Heart left ventricle (tissue), 16 donors: ENCODE results near the gene DYNLT4. TPM values are rescaled to one million over a fixed set of nuclear protein-coding genes. Genes with fewer than 3 reads are reported as not detected.
A peak's percentile ranks its signal among the peaks of the same experiment; 100 is the strongest.

Experiments
- ATAC-seq, 4 donors: fragments of 200-7000 bp; cut with Tn5 transposase; one replicate each; pipeline ENCODE4 v1.9.1; 2020 to 2022; ENCODE audit warnings: moderate library complexity in 4 of 4, mild to moderate bottlenecking in 3 of 4, moderate number of reproducible peaks in 1 of 4
- DNase-seq, 5 donors: peaks; one replicate each; pipeline ENCODE4 v3.0.0-alpha.2; 2020
- H3K27ac ChIP-seq, 12 donors: fragments of 200-600 bp; sonication (generic) in 4 of 12; one replicate each; pipeline versions ENCODE4 v1.5.0 to v1.8.0; 2016 to 2022; ENCODE audit warnings: mild to moderate bottlenecking in 2 of 12
- H3K27me3 ChIP-seq, 9 donors: fragments of 200-600 bp; sonication (generic) in 2 of 9; one replicate each; pipeline versions ENCODE4 v1.5.1 to v1.8.0; 2016 to 2022; ENCODE audit warnings: mild to moderate bottlenecking in 3 of 9
- H3K36me3 ChIP-seq, 9 donors: fragments of 200-600 bp; sonication (generic) in 2 of 9; one replicate each; pipeline versions ENCODE4 v1.5.0 to v1.8.0; 2018 to 2022; ENCODE audit warnings: mild to moderate bottlenecking in 2 of 9
- H3K4me1 ChIP-seq, 12 donors: fragments of 200-600 bp; sonication (generic) in 4 of 12; one replicate each; pipeline versions ENCODE4 v1.5.0 to v1.8.0; 2016 to 2022; ENCODE audit warnings: mild to moderate bottlenecking in 3 of 12
- H3K4me3 ChIP-seq, 12 donors: fragments of 200-600 bp; sonication (generic) in 4 of 12; one replicate each; pipeline versions ENCODE4 v1.5.0 to v1.8.0; 2017 to 2022; ENCODE audit warnings: mild to moderate bottlenecking in 9 of 12, moderate library complexity in 4 of 12
- H3K9me3 ChIP-seq, 12 donors: fragments of 200-600 bp; sonication (generic) in 4 of 12; one replicate each; pipeline versions ENCODE4 v1.5.0 to v1.8.0; 2016 to 2022; ENCODE audit warnings: mild to moderate bottlenecking in 1 of 12
- POLR2A ChIP-seq, 2 donors: fragments of 450-650 bp; IDR thresholded peaks; one replicate each; pipeline ENCODE4 v1.6.1; 2017; ENCODE audit warnings: antibody characterized with exemption in 2 of 2, mild to moderate bottlenecking in 2 of 2, moderate library complexity in 2 of 2
- WGBS, 4 donors: extraction: QIAGEN DNeasy Blood & Tissue Kit in 2 of 4; methylation state at CpG; one replicate each; pipeline versions ENCODE4 v1.1.5 to v1.1.7; 2013 to 2018; 5-methylcytosine and 5-hydroxymethylcytosine counted together
- intact Hi-C, 10 donors: fragments of 100-400 bp; cut with DNase I; formaldehyde crosslinking; loops; one replicate each; pipeline versions ENCODE4 v1.11.1 to v1.14.2; 2022
- polyA plus RNA-seq, 2 donors: library from polyadenylated mRNA; stranded (reverse); fragments of 200-250 nt; gene quantifications; one replicate each; pipeline ENCODE4 v1.2.3, GENCODE V29; 2013
- total RNA-seq, 9 donors: library from RNA; depleted of rRNA in 2 of 9; stranded (reverse); fragments of >200 nt in 2 of 9; fragmentation: NEBNext Ultra II Directional in 3 of 9; extraction: Animal tissue kit (Norgen Biotek cat#: 25700) in 3 of 9; gene quantifications; one replicate each; pipeline versions ENCODE4 v1.1.0 to v1.2.4, GENCODE V29; 2016 to 2023
- TF ChIP-seq, protein P1 (sequence below), 12 donors: fragments of 200-600 bp; sonication (generic) in 4 of 12; IDR thresholded peaks; one replicate each; pipeline versions ENCODE4 v1.5.0 to v1.8.0; 2018 to 2022; ENCODE audit warnings: antibody characterized with exemption in 12 of 12, mild to moderate bottlenecking in 5 of 12
- donor health status: ischemic (EF 13 %, LVEDD 7.1; RV severe dilation, severe dysfunction).
- donor health status: healthy with polysubstance abuse.
- donor health status: DM: no; HTN: yes; CAD: no.
- donor health status: DM: no; HTN: no; CAD: no.
- donor health status: ischemic (EF 25% LVEDD 6.9; RV normal size, moderate dysfunction).
- donor health status: ischemic (EF 25% LVEDD 5.7; RV mildly dilated, moderate dysfunction).
- donor health status: healthy.
- donor health status: DM: yes; HTN: yes; CAD: no.
- donor health status: ischemic (EF 35%, LVEDD 5.7; RV mildly dilated, moderate dysfunction).
- donor health status: nonischemic (EF 11% LVEDD 7.7; RV severe dilation, severe dysfunction).
- donor health status: DM: yes; HTN: yes; CAD: no.
- donor health status: PGD.
- donor health status: ischemic (EF 29% LVEDD 5.4; RV normal size, mild dysfunction).
- donor health status: nonischemic (EF 23%, LVEDD 6.1; RV moderate dilation, normal function).

DYNLT4 gene
- total and polyA plus RNA-seq, 11 donors, result 0.36 to 1.7 (median 0.82) TPM; not detected in 1

DNA sequence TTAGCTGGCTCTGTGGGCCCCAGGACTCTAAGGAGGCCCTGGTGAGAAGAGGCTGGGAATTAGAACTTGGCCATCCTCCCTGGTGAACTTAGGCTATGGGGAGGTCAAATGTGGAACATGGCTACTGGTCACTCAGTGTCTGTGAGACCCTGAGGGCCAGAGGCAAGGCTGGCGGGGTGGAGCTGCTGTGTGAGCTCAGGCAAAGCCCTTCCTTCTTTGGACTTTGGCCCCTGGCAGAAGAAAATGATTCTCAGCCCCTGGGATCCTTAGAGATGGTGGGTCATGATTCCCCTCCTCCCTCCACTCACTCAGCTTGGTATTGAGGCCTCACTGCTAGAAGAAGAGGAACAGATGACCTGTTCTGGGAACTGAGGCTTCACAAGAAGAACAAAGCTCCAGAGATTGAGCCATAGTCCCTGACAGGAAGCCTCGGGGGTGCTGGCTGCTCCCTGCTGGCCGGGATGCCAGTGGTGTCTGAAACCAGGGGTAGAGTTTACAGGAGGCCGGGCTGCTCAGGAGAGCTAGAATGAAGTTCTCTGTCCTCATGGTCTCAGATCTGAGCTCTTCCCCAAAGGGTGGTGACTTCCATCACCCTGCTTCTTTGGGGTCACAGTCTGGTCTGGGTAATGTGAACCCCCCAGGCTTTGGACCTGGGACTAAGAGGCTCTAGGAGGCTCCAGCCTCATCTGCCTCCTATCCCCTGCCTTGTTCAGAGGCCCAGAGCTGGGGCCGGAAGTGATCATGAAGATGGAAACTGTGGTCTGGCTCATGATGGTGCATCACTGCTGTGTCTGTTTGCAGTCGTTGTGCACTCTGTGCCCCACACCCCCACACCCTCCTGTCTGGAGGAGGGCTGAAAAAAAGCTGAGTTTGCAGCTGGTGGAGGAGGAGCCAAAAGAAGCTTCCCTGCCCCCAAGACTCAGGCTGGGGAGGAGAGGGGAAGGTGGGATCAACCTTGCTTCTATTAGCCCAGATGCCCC lies 2.1 kb upstream of the DYNLT4 start:
- DNase-seq (peak; percentile 63 to 75 (median 72)), ATAC-seq (peak in 1 of 4 donors; percentile 2)
- Histone ChIP-seq H3K36me3 (peaks cover 0 to 27% (median 23%) of the 10 kb centered on the region in 9 donors), H3K9me3 (no peaks in the 10 kb centered on the region), H3K4me1 (peaks cover 11 to 94% (median 78%) of the 10 kb centered on the region in 12 donors), H3K4me3 (peak overlapping the region in 10 of 12 donors; percentile 27 to 59 (median 44)), H3K27ac (peak overlapping the region; percentile 91 to 100 (median 99)), H3K27me3 (no peaks in the 10 kb centered on the region)
- WGBS, 4 donors, result 41 to 58% (median 48%) methylated on average over 5 to 6 of the region's 6 CpGs
- TF ChIP-seq POLR2A (IDR thresholded peaks at IDR 0.05), result no peak
- TF ChIP-seq, protein P1, sequence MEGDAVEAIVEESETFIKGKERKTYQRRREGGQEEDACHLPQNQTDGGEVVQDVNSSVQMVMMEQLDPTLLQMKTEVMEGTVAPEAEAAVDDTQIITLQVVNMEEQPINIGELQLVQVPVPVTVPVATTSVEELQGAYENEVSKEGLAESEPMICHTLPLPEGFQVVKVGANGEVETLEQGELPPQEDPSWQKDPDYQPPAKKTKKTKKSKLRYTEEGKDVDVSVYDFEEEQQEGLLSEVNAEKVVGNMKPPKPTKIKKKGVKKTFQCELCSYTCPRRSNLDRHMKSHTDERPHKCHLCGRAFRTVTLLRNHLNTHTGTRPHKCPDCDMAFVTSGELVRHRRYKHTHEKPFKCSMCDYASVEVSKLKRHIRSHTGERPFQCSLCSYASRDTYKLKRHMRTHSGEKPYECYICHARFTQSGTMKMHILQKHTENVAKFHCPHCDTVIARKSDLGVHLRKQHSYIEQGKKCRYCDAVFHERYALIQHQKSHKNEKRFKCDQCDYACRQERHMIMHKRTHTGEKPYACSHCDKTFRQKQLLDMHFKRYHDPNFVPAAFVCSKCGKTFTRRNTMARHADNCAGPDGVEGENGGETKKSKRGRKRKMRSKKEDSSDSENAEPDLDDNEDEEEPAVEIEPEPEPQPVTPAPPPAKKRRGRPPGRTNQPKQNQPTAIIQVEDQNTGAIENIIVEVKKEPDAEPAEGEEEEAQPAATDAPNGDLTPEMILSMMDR (IDR thresholded peaks at IDR 0.05), result peak in 2 of 12 donors; percentile 23 to 25
- intact Hi-C loops, result loop anchor here in 1 of 10 donors (10.0 kb wide), 1 partner anchor 496 kb away; no protein-coding TSS in a partner anchor

DNA sequence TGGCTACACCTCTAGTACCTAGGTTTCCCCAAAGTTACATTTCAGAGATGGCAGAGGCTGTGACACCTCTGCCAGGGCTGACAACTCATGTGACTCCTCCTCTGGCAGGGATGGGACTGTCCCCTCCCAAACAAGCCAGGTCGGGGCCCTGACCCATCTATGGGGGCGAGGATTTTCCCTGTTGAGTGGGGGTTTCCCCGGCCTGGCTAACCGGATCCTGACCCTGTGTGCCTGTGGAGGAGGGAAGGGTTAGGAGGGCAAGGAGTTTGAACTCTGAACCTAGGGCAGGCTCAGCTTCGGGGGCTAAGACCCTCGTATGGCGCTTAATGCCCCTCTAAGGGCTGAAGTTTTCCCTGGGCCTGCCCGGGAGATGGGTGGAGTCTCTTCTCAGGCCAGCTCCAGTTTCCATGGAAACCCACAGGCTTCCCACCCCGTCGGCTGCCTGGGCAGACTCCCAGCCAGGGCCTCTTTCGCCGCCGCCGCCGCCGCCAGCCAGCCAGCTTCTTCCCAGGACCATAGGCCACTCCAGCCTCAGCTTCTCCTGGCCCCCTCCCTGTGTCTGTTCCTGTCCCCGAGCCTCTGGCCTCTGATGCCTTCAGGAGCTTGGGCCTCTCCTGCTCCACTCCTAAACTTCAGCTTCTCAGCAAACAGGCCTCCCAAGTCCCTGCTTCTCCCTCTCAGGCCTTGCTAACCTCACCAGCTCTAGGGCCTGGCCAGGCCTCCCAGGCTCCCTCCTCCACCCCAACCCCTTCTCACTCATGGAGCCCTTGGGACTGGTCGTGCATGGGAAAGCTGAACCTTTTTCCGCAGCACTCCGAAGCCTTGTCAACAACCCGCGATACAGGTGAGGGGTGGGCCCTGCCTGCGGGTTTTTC lies 1.1 kb upstream of the DYNLT4 start, which contains the start of gene BTBD19:
TSS of gene BTBD19 (plus strand) at position 461 of the 875 bp plus-strand sequence. CDS start at position 759, 298 bp downstream.
- peaks cover 0 to 36% (median 32%) of the 10 kb centered on the region in 9 donors for H3K36me3 ChIP-seq
- H3K27ac ChIP-seq, result peak within 1 kb of the TSS; percentile 91 to 100 (median 99)
- no peaks in the 10 kb centered on the region for H3K9me3 ChIP-seq
- TF ChIP-seq, protein P1 (IDR thresholded peaks at IDR 0.05), result no peak
- TF ChIP-seq POLR2A (IDR thresholded peaks at IDR 0.05), result peak in 1 of 2 donors; percentile 61
- 31 to 53% (median 44%) methylated on average over 19 to 23 of the region's 23 CpGs for WGBS, 4 donors
- intact Hi-C loops, result loop anchor here in 1 of 10 donors (10.0 kb wide), 1 partner anchor 497 kb away; no protein-coding TSS in a partner anchor
- H3K4me3 ChIP-seq, result peak within 1 kb of the TSS in 10 of 12 donors; percentile 27 to 59 (median 44)
- H3K4me1 ChIP-seq, result peaks cover 14 to 96% (median 79%) of the 10 kb centered on the region in 12 donors
- no peaks in the 10 kb centered on the region for H3K27me3 ChIP-seq
- ATAC-seq, result peak; percentile 35 to 70 (median 47)
- peak; percentile 89 to 92 (median 90) for DNase-seq

DNA sequence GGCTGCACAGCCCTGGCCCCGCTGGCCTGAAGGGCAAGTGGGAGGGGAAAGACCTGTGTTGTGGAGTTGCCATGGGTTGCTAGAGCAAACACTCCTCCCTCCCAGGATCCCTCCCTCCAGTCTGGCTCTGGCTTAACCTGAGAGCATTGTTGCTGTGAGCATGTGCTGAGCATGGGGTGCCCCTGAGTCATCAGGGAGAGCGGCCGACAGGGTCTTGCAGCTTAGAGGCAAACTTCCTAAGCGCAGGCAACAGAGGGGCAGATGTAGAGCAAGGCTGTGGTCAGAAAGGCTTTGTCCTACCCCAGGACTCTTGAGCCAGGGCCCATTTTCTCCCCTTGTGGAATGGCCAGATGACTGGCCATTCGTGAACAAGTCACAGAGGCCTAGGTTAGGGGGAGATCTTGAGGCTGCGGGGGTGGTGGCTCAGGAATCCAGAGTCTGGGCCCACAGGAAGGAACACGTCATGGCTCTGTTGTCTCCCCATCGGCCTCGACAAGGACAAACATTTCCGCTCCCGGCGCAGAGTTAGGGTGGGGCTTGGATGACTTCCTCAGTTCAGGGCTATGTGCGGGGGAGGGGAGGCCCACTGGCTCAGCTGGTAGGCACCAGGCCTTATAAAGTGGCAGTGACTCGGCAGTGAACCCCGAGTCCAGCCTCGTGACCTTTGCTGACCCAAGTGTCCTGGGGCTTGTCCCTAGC lies 362 bp upstream of the DYNLT4 start:
- 11 to 20% (median 14%) methylated on average over 7 to 16 of the region's 16 CpGs for WGBS, 4 donors
- peak overlapping the region in 10 of 12 donors; percentile 27 to 59 (median 44) for H3K4me3 ChIP-seq
- H3K4me1 ChIP-seq, result peaks cover 14 to 98% (median 84%) of the 10 kb centered on the region in 12 donors
- intact Hi-C loops, result loop anchor here in 1 of 10 donors (10.0 kb wide), 1 partner anchor 497 kb away; no protein-coding TSS in a partner anchor
- H3K36me3 ChIP-seq, result peaks cover 0 to 44% (median 40%) of the 10 kb centered on the region in 9 donors
- no peaks in the 10 kb centered on the region for H3K27me3 ChIP-seq
- ATAC-seq (peak; percentile 85 to 88 (median 86)), DNase-seq (peak; percentile 97 to 99 (median 98))
- no peaks in the 10 kb centered on the region for H3K9me3 ChIP-seq
- TF ChIP-seq, protein P1 (IDR thresholded peaks at IDR 0.05), result no peak
- TF ChIP-seq POLR2A (IDR thresholded peaks at IDR 0.05), result no peak
- H3K27ac ChIP-seq, result peak overlapping the region; percentile 91 to 100 (median 99)
